Adrenal gland (tissue), 5 donors: ENCODE measurements around the gene RIPK3.

ENCODE experiments used
- POLR2A ChIP-seq, 2 donors: fragments of 450-650 bp; IDR thresholded peaks; one replicate each; pipeline ENCODE4 v1.6.1; 2017; ENCODE audit warnings: antibody characterized with exemption in 2 of 2, mild to moderate bottlenecking in 2 of 2, moderate library complexity in 1 of 2
- TF ChIP-seq, protein P1 (sequence below), 6 experiments: fragments of 450-650 bp in 4 of 6; fragments of 200-600 bp in 2 of 6; sonication (generic) in 1 of 6; IDR thresholded peaks; 1 replicate in 5 of 6; 2 replicates in 1 of 6; pipeline versions ENCODE4 v1.5.1 to v1.8.0; 2016 to 2021; ENCODE audit warnings: antibody characterized with exemption in 6 of 6, mild to moderate bottlenecking in 2 of 6, moderate library complexity in 1 of 6
- donor health status: DM: no; HTN: no; CAD: no.

DNA sequence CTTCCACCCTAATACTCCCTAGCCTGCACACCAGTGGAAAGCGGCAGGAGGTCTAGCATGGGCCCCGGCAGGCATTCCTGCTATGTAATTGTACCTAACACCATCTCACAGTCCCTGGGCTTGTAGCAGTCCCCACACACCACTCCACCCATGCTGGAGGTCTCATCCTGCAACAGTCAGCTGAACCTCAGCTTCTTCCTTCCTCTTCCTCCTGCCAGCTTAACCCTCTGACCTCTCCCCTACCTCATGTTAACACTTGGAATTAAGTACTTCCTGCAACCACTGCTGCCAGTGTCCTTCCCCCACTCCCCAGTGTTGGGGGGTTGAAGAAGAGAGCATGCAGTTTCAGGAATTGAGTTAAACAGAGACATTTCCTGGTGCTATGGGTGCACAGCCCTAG is 12.5 kb downstream of the RIPK3 start:
- TF ChIP-seq, protein P1, sequence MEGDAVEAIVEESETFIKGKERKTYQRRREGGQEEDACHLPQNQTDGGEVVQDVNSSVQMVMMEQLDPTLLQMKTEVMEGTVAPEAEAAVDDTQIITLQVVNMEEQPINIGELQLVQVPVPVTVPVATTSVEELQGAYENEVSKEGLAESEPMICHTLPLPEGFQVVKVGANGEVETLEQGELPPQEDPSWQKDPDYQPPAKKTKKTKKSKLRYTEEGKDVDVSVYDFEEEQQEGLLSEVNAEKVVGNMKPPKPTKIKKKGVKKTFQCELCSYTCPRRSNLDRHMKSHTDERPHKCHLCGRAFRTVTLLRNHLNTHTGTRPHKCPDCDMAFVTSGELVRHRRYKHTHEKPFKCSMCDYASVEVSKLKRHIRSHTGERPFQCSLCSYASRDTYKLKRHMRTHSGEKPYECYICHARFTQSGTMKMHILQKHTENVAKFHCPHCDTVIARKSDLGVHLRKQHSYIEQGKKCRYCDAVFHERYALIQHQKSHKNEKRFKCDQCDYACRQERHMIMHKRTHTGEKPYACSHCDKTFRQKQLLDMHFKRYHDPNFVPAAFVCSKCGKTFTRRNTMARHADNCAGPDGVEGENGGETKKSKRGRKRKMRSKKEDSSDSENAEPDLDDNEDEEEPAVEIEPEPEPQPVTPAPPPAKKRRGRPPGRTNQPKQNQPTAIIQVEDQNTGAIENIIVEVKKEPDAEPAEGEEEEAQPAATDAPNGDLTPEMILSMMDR (IDR thresholded peaks at IDR 0.05): no peak
- TF ChIP-seq POLR2A (IDR thresholded peaks at IDR 0.05): no peak
